Peyer's patch (tissue), 4 donors: ENCODE results near the gene GPR65. TPM values are rescaled to one million over a fixed set of nuclear protein-coding genes. Genes with fewer than 3 reads are reported as not detected.

Experiments used
- DNase-seq, 3 donors: peaks; one replicate each; pipeline ENCODE4 v3.0.0-alpha.2; 2017 to 2019
- H3K27ac ChIP-seq, 4 donors: fragments of 200-600 bp; sonication (generic); one replicate each; pipeline ENCODE4 v1.5.1; 2016 to 2019
- H3K27me3 ChIP-seq, 2 donors: fragments of 200-600 bp; sonication (generic); one replicate each; pipeline ENCODE4 v1.5.1; 2019
- H3K36me3 ChIP-seq, 3 donors: fragments of 200-600 bp; sonication (generic); one replicate each; pipeline ENCODE4 v1.5.1; 2016 to 2019
- H3K4me1 ChIP-seq, 4 donors: fragments of 200-600 bp; sonication (generic); one replicate each; pipeline ENCODE4 v1.5.1; 2016 to 2019
- H3K4me3 ChIP-seq, 4 donors: fragments of 200-600 bp; sonication (generic); 1 replicate in 3 of 4; 2 replicates in 1 of 4; pipeline ENCODE4 v1.5.1; 2016 to 2019; ENCODE audit warnings: mild to moderate bottlenecking in 1 of 4
- H3K9me3 ChIP-seq, 4 donors: fragments of 200-600 bp; sonication (generic); one replicate each; pipeline ENCODE4 v1.5.1; 2016 to 2019; ENCODE audit warnings: mild to moderate bottlenecking in 1 of 4
- POLR2A ChIP-seq, 2 donors: fragments of 450-650 bp; IDR thresholded peaks; one replicate each; pipeline ENCODE4 v1.5.1; 2017; ENCODE audit warnings: antibody characterized with exemption in 2 of 2, mild to moderate bottlenecking in 2 of 2, moderate library complexity in 2 of 2
- total RNA-seq, 4 donors: library from RNA; depleted of rRNA; stranded (reverse); fragments of >200 nt; gene quantifications; one replicate each; pipeline ENCODE4 v1.1.0, GENCODE V29; 2016
- TF ChIP-seq, protein P1 (sequence below), 6 experiments: fragments of 450-650 bp in 4 of 6; fragments of 200-600 bp in 2 of 6; sonication (generic) in 1 of 6; IDR thresholded peaks; one replicate each; pipeline ENCODE4 v1.5.1; 2017 to 2019; ENCODE audit warnings: antibody characterized with exemption in 6 of 6, mild to moderate bottlenecking in 3 of 6, moderate library complexity in 1 of 6

The GPR65 gene
- total RNA-seq, 4 donors from 2014 or later = 0.76 to 1.7 (median 1.2) TPM

DNA sequence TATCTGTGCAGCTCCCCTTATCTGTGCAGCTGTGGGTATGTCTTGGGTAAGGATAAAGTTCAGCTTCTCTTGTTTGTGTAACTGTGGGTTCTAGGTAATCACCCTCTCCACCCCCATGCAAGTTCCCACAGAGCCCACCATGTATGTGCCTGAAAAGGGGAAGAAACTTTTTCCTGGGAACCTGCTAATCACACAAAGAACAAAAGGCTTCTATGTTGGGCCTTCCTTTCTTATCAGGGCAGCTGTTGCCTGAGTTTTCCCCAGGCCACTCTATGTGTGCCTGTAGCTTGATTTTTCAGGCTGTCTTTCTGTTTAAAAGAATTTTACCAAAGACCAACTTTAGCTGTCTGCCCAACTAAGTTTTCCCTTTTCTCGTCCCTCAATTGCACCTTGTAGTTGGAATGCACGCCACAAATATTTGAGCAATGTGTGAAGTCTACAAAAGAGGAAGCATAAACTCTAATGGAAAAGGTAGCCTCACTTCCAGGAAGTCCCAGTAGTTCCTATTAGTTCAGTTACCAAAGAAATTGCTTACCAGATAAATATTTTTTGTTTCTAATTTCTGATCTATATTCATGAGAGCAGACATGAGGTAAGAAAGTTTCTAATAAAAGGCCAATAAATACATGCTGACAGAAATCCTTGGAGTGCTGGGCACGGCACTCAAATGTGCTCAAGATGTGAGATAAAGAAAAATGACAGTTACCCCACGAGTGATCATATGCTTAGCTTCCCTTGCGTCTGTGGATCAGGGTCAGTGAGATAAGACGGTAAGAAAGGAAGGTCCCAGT, 9.2 kb upstream of the GPR65 start:
- Histone ChIP-seq H3K9me3 (no peaks in the 10 kb centered on the region), H3K27ac (peak overlapping the region; percentile 20 to 87 (median 39)), H3K4me1 (peaks cover 0 to 18% (median 0%) of the 10 kb centered on the region in 4 donors), H3K27me3 (no peaks in the 10 kb centered on the region), H3K36me3 (no peaks in the 10 kb centered on the region), H3K4me3 (no peak overlapping the region)
- no peak for DNase-seq
- TF ChIP-seq POLR2A (IDR thresholded peaks at IDR 0.05) = no peak
- TF ChIP-seq, protein P1, sequence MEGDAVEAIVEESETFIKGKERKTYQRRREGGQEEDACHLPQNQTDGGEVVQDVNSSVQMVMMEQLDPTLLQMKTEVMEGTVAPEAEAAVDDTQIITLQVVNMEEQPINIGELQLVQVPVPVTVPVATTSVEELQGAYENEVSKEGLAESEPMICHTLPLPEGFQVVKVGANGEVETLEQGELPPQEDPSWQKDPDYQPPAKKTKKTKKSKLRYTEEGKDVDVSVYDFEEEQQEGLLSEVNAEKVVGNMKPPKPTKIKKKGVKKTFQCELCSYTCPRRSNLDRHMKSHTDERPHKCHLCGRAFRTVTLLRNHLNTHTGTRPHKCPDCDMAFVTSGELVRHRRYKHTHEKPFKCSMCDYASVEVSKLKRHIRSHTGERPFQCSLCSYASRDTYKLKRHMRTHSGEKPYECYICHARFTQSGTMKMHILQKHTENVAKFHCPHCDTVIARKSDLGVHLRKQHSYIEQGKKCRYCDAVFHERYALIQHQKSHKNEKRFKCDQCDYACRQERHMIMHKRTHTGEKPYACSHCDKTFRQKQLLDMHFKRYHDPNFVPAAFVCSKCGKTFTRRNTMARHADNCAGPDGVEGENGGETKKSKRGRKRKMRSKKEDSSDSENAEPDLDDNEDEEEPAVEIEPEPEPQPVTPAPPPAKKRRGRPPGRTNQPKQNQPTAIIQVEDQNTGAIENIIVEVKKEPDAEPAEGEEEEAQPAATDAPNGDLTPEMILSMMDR (IDR thresholded peaks at IDR 0.05) = no peak

DNA sequence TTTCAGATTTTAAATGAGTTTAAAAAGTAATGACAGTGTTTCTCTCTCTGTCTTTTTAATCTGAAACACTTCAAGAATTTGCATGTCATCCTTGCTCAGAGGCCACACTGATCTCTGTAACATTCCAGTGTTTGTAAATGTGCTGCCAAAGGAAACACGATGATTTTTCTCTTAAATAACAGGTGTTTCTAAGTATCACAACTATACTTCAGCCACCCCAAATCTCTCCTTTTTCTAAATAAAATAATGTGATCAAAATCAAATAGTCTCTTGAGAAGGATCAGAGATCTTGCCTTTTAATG, 8.7 kb upstream of the GPR65 start:
- H3K9me3 ChIP-seq = no peaks in the 10 kb centered on the region
- peaks cover 0 to 14% (median 0%) of the 10 kb centered on the region in 4 donors for H3K4me1 ChIP-seq
- peak overlapping the region in 1 of 4 donors; percentile 87 for H3K27ac ChIP-seq

DNA sequence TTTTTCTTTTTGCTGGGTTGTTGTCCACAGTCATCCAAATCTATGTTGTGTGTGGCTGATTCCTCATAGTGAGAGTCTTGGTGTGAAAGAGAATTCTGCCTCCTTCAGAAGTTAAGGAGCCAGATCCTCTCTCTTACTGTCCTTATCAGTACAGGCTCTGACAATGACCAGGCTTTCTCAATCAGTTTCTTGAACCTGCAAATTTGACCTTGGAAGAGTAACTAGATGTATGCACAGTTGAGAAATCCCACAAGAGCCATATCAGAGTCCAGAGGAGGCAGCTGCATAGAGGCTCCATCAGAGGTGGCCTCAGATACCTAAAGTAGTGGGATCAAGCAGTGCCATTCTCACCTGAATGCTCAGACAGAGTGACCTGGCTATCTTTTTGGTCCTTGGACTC, 6.5 kb upstream of the GPR65 start:
- H3K9me3 ChIP-seq = no peaks in the 10 kb centered on the region
- no peak overlapping the region for H3K4me3 ChIP-seq
- H3K27ac ChIP-seq = no peak overlapping the region
- DNase-seq = no peak
- no peaks in the 10 kb centered on the region for H3K27me3 ChIP-seq
- TF ChIP-seq POLR2A (IDR thresholded peaks at IDR 0.05) = no peak
- no peaks in the 10 kb centered on the region for H3K36me3 ChIP-seq
- H3K4me1 ChIP-seq = peaks cover 0 to 10% (median 0%) of the 10 kb centered on the region in 4 donors

More for the DNA sequence above, 8.7 kb upstream of the GPR65 start:
- DNase-seq = no peak
- Histone ChIP-seq H3K4me3 (no peak overlapping the region), H3K27me3 (no peaks in the 10 kb centered on the region), H3K36me3 (no peaks in the 10 kb centered on the region)
- TF ChIP-seq, protein P1 (IDR thresholded peaks at IDR 0.05) = no peak

DNA sequence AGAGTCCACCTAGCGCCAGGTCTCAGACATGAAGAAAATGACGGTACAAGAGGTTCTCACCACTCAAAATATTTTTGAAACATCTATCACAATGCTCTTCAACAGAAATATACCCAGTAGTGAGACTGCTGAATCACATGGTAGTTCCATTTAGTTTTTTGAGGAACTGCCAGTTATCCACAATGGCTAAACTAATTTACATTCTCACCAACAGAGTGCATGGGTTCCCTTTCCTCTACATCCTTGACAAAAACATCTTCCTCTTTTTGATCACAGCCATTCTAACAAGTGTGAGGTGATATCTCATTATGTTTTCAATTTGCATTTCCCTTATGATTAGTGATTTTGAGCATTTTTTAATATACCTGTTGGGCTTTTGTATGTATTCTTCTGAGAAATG, 5.7 kb upstream of the GPR65 start:
- no peaks in the 10 kb centered on the region for H3K36me3 ChIP-seq
- TF ChIP-seq, protein P1 (IDR thresholded peaks at IDR 0.05) = no peak
- no peak for TF ChIP-seq POLR2A (IDR thresholded peaks at IDR 0.05)
- peaks cover 0 to 6% (median 0%) of the 10 kb centered on the region in 4 donors for H3K4me1 ChIP-seq
- DNase-seq = no peak
- H3K27me3 ChIP-seq = no peaks in the 10 kb centered on the region
- H3K27ac ChIP-seq = no peak overlapping the region
- H3K9me3 ChIP-seq = no peaks in the 10 kb centered on the region
- H3K4me3 ChIP-seq = no peak overlapping the region

DNA sequence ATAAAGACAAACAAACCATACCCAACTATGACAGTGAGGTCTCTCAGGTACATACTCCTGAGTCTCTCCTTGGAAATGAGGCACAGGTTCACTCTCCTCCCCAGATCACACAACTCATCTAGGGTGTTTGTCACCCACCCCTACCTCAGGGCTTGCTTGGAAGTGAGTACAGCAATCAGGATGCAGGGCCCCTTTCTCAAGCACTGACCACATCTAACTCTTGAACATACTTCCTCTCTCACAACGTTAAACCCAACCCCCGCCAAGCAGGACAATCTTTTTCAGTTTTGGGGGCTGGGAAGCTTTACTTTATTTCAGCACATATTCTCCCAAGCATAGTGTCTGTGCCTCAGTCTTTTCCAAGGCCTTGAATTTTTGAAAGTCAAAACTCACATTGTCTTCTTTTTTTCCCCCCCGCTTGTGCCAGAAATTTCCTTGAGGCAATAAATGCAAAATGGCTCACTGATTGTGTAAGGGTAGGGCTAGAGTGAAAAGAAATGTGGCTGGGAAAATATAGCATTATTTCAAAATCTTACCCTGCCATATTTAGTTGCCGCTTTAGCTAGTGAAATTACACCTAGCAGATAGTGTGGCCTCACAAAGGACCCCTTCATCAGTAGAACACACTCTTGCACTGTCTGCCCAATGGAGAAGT, 2.4 kb upstream of the GPR65 start:
- no peak for TF ChIP-seq POLR2A (IDR thresholded peaks at IDR 0.05)
- TF ChIP-seq, protein P1 (IDR thresholded peaks at IDR 0.05) = no peak
- Histone ChIP-seq H3K4me1 (peaks cover 0 to 3% (median 0%) of the 10 kb centered on the region in 4 donors), H3K27ac (peak overlapping the region in 2 of 4 donors; percentile 13 to 44), H3K9me3 (no peaks in the 10 kb centered on the region), H3K36me3 (no peaks in the 10 kb centered on the region), H3K4me3 (no peak overlapping the region), H3K27me3 (no peaks in the 10 kb centered on the region)
- DNase-seq = peak in 1 of 3 donors; percentile 42

DNA sequence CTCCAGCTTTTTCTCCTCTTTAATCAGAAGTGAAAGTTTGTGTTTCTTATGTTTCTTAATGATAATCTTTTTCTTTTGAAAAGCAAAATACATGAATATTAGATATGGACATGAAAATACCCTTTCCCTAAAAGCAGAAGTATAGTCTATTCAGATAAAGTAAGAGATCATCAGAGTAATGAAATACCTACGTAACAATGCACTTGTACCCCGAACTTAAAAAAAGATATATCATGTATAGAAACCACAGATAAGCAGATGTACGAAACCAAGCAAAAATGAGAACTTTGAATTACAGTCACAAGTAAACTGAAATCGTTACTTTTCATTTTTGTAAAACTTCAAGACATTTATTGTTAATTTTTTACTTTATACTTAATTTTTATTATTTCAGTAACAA, 1.5 kb upstream of the GPR65 start:
- DNase-seq = no peak
- no peak overlapping the region for H3K27ac ChIP-seq
- no peak for TF ChIP-seq POLR2A (IDR thresholded peaks at IDR 0.05)
- TF ChIP-seq, protein P1 (IDR thresholded peaks at IDR 0.05) = no peak

More for the DNA sequence above, 1.5 kb upstream of the GPR65 start:
- Histone ChIP-seq H3K27me3 (no peaks in the 10 kb centered on the region), H3K9me3 (no peaks in the 10 kb centered on the region), H3K36me3 (no peaks in the 10 kb centered on the region), H3K4me1 (peaks cover 0 to 3% (median 0%) of the 10 kb centered on the region in 4 donors), H3K4me3 (no peak overlapping the region)
